ENCODE data around the gene NTSR1.

NTSR1 gene

GRCh38 chr20:62743777-62744317, 35.2 kb downstream of the NTSR1 start:
- peaks cover 0 to 11% of the 10 kb centered on the region in 2 donors for H3K4me1 ChIP-seq (ENCODE audit: control insufficient read depth in 1 of 2, insufficient read depth in 2 of 2, low read length in 2 of 2)
- H3K4me3 ChIP-seq (ENCODE audit: low read depth in 1 of 2, low read length in 2 of 2) = no peak overlapping the region
- H3K9me3 ChIP-seq (ENCODE audit: control insufficient read depth in 1 of 2, low read length in 2 of 2) = no peaks in the 10 kb centered on the region
- H3K9ac ChIP-seq (ENCODE audit: low read depth in 1 of 2, low read length in 2 of 2) = no peak overlapping the region
- no peak overlapping the region for H3K27ac ChIP-seq (ENCODE audit: low read depth, low read length)
- peaks cover 3 to 10% of the 10 kb centered on the region in 2 donors for H3K27me3 ChIP-seq (ENCODE audit: control insufficient read depth in 1 of 2, insufficient read depth in 2 of 2, low read length in 2 of 2)
- no peaks in the 10 kb centered on the region for H3K36me3 ChIP-seq (ENCODE audit: control insufficient read depth in 1 of 2, insufficient read depth in 2 of 2, low read length in 2 of 2)

GRCh38 chr20:62744741-62745191, 36.1 kb downstream of the NTSR1 start:
- Histone ChIP-seq H3K36me3 (ENCODE audit: control insufficient read depth in 1 of 2, insufficient read depth in 2 of 2, low read length in 2 of 2) (no peaks in the 10 kb centered on the region), H3K9me3 (ENCODE audit: control insufficient read depth in 1 of 2, low read length in 2 of 2) (no peaks in the 10 kb centered on the region), H3K4me1 (ENCODE audit: control insufficient read depth in 1 of 2, insufficient read depth in 2 of 2, low read length in 2 of 2) (peaks cover 0 to 2% of the 10 kb centered on the region in 2 donors), H3K27ac (ENCODE audit: low read depth, low read length) (no peak overlapping the region), H3K27me3 (ENCODE audit: control insufficient read depth in 1 of 2, insufficient read depth in 2 of 2, low read length in 2 of 2) (peaks cover 3 to 10% of the 10 kb centered on the region in 2 donors), H3K9ac (ENCODE audit: low read depth in 1 of 2, low read length in 2 of 2) (no peak overlapping the region), H3K4me3 (ENCODE audit: low read depth in 1 of 2, low read length in 2 of 2) (no peak overlapping the region)

- no peaks in the 10 kb centered on the region for H3K36me3 ChIP-seq (ENCODE audit: control insufficient read depth in 1 of 2, insufficient read depth in 2 of 2, low read length in 2 of 2)
- peaks cover 3 to 10% of the 10 kb centered on the region in 2 donors for H3K27me3 ChIP-seq (ENCODE audit: control insufficient read depth in 1 of 2, insufficient read depth in 2 of 2, low read length in 2 of 2)
- no peaks in the 10 kb centered on the region for H3K4me1 ChIP-seq (ENCODE audit: control insufficient read depth in 1 of 2, insufficient read depth in 2 of 2, low read length in 2 of 2)
- no peak overlapping the region for H3K27ac ChIP-seq (ENCODE audit: low read depth, low read length)
- no peaks in the 10 kb centered on the region for H3K9me3 ChIP-seq (ENCODE audit: control insufficient read depth in 1 of 2, low read length in 2 of 2)
- H3K4me3 ChIP-seq (ENCODE audit: low read depth in 1 of 2, low read length in 2 of 2) = no peak overlapping the region
- H3K9ac ChIP-seq (ENCODE audit: low read depth in 1 of 2, low read length in 2 of 2) = no peak overlapping the region
These were observed 36.8 kb downstream of the NTSR1 start for GRCh38 chr20:62745279-62745951.

- Histone ChIP-seq H3K36me3 (ENCODE audit: control insufficient read depth in 1 of 2, insufficient read depth in 2 of 2, low read length in 2 of 2) (no peaks in the 10 kb centered on the region), H3K27ac (ENCODE audit: low read depth, low read length) (no peak overlapping the region), H3K4me3 (ENCODE audit: low read depth in 1 of 2, low read length in 2 of 2) (no peak overlapping the region), H3K4me1 (ENCODE audit: control insufficient read depth in 1 of 2, insufficient read depth in 2 of 2, low read length in 2 of 2) (no peaks in the 10 kb centered on the region), H3K9ac (ENCODE audit: low read depth in 1 of 2, low read length in 2 of 2) (no peak overlapping the region), H3K27me3 (ENCODE audit: control insufficient read depth in 1 of 2, insufficient read depth in 2 of 2, low read length in 2 of 2) (peaks cover 3 to 10% of the 10 kb centered on the region in 2 donors), H3K9me3 (ENCODE audit: control insufficient read depth in 1 of 2, low read length in 2 of 2) (no peaks in the 10 kb centered on the region)
These were observed 37.3 kb downstream of the NTSR1 start for GRCh38 chr20:62745952-62746288.

- Histone ChIP-seq H3K4me1 (ENCODE audit: control insufficient read depth in 1 of 2, insufficient read depth in 2 of 2, low read length in 2 of 2) (no peaks in the 10 kb centered on the region), H3K9ac (ENCODE audit: low read depth in 1 of 2, low read length in 2 of 2) (no peak overlapping the region), H3K4me3 (ENCODE audit: low read depth in 1 of 2, low read length in 2 of 2) (no peak overlapping the region), H3K27ac (ENCODE audit: low read depth, low read length) (no peak overlapping the region), H3K27me3 (ENCODE audit: control insufficient read depth in 1 of 2, insufficient read depth in 2 of 2, low read length in 2 of 2) (no peaks in the 10 kb centered on the region), H3K36me3 (ENCODE audit: control insufficient read depth in 1 of 2, insufficient read depth in 2 of 2, low read length in 2 of 2) (no peaks in the 10 kb centered on the region), H3K9me3 (ENCODE audit: control insufficient read depth in 1 of 2, low read length in 2 of 2) (no peaks in the 10 kb centered on the region)
These were observed 39.7 kb downstream of the NTSR1 start for GRCh38 chr20:62748311-62748710.

- Histone ChIP-seq H3K4me3 (ENCODE audit: low read depth in 1 of 2, low read length in 2 of 2) (no peak overlapping the region), H3K36me3 (ENCODE audit: control insufficient read depth in 1 of 2, insufficient read depth in 2 of 2, low read length in 2 of 2) (no peaks in the 10 kb centered on the region), H3K27me3 (ENCODE audit: control insufficient read depth in 1 of 2, insufficient read depth in 2 of 2, low read length in 2 of 2) (no peaks in the 10 kb centered on the region), H3K9me3 (ENCODE audit: control insufficient read depth in 1 of 2, low read length in 2 of 2) (no peaks in the 10 kb centered on the region), H3K9ac (ENCODE audit: low read depth in 1 of 2, low read length in 2 of 2) (no peak overlapping the region), H3K4me1 (ENCODE audit: control insufficient read depth in 1 of 2, insufficient read depth in 2 of 2, low read length in 2 of 2) (no peaks in the 10 kb centered on the region), H3K27ac (ENCODE audit: low read depth, low read length) (no peak overlapping the region)
These were observed 41.3 kb downstream of the NTSR1 start for GRCh38 chr20:62749851-62750445.

- H3K9ac ChIP-seq (ENCODE audit: low read depth in 1 of 2, low read length in 2 of 2) = no peak overlapping the region
- no peak overlapping the region for H3K4me3 ChIP-seq (ENCODE audit: low read depth in 1 of 2, low read length in 2 of 2)
- H3K27ac ChIP-seq (ENCODE audit: low read depth, low read length) = no peak overlapping the region
- H3K27me3 ChIP-seq (ENCODE audit: control insufficient read depth in 1 of 2, insufficient read depth in 2 of 2, low read length in 2 of 2) = no peaks in the 10 kb centered on the region
- H3K9me3 ChIP-seq (ENCODE audit: control insufficient read depth in 1 of 2, low read length in 2 of 2) = no peaks in the 10 kb centered on the region
- H3K36me3 ChIP-seq (ENCODE audit: control insufficient read depth in 1 of 2, insufficient read depth in 2 of 2, low read length in 2 of 2) = no peaks in the 10 kb centered on the region
- H3K4me1 ChIP-seq (ENCODE audit: control insufficient read depth in 1 of 2, insufficient read depth in 2 of 2, low read length in 2 of 2) = no peaks in the 10 kb centered on the region
These were observed 43.0 kb downstream of the NTSR1 start for GRCh38 chr20:62751551-62752150.

GRCh38 chr20:62752181-62752670, 43.6 kb downstream of the NTSR1 start:
- H3K36me3 ChIP-seq (ENCODE audit: control insufficient read depth in 1 of 2, insufficient read depth in 2 of 2, low read length in 2 of 2) = no peaks in the 10 kb centered on the region
- no peaks in the 10 kb centered on the region for H3K4me1 ChIP-seq (ENCODE audit: control insufficient read depth in 1 of 2, insufficient read depth in 2 of 2, low read length in 2 of 2)
- H3K9me3 ChIP-seq (ENCODE audit: control insufficient read depth in 1 of 2, low read length in 2 of 2) = no peaks in the 10 kb centered on the region
- no peak overlapping the region for H3K27ac ChIP-seq (ENCODE audit: low read depth, low read length)
- H3K4me3 ChIP-seq (ENCODE audit: low read depth in 1 of 2, low read length in 2 of 2) = no peak overlapping the region
- H3K27me3 ChIP-seq (ENCODE audit: control insufficient read depth in 1 of 2, insufficient read depth in 2 of 2, low read length in 2 of 2) = no peaks in the 10 kb centered on the region
- H3K9ac ChIP-seq (ENCODE audit: low read depth in 1 of 2, low read length in 2 of 2) = no peak overlapping the region

- H3K36me3 ChIP-seq (ENCODE audit: control insufficient read depth in 1 of 2, insufficient read depth in 2 of 2, low read length in 2 of 2) = no peaks in the 10 kb centered on the region
- no peak overlapping the region for H3K27ac ChIP-seq (ENCODE audit: low read depth, low read length)
- no peaks in the 10 kb centered on the region for H3K4me1 ChIP-seq (ENCODE audit: control insufficient read depth in 1 of 2, insufficient read depth in 2 of 2, low read length in 2 of 2)
- no peak overlapping the region for H3K4me3 ChIP-seq (ENCODE audit: low read depth in 1 of 2, low read length in 2 of 2)
- H3K9ac ChIP-seq (ENCODE audit: low read depth in 1 of 2, low read length in 2 of 2) = no peak overlapping the region
- no peaks in the 10 kb centered on the region for H3K9me3 ChIP-seq (ENCODE audit: control insufficient read depth in 1 of 2, low read length in 2 of 2)
- peaks cover 0 to 3% of the 10 kb centered on the region in 2 donors for H3K27me3 ChIP-seq (ENCODE audit: control insufficient read depth in 1 of 2, insufficient read depth in 2 of 2, low read length in 2 of 2)
These were observed 44.2 kb downstream of the NTSR1 start for GRCh38 chr20:62752671-62753501.
